WERI-Rb-1 (cell line): ENCODE data around the gene GRHL1.
A peak's percentile ranks its signal among the peaks of the same experiment; 100 is the strongest.

ENCODE experiments used
- DNase-seq: peaks from one replicate; pipeline ENCODE4 v3.0.0-alpha.2; 2020
- H3K27ac ChIP-seq: fragments of 250-450 bp; sonication (Bioruptor Pico); 2 replicates; pipeline ENCODE4 v1.5.1; 2020; ENCODE audit warnings: mild to moderate bottlenecking, moderate library complexity
- H3K27me3 ChIP-seq: fragments of 250-450 bp; sonication (Bioruptor Pico); 2 replicates; pipeline ENCODE4 v1.5.1; 2021; ENCODE audit warnings: mild to moderate bottlenecking, low read depth, moderate library complexity; ENCODE audit not compliant: insufficient read depth, severe bottlenecking
- H3K36me3 ChIP-seq: fragments of 250-450 bp; sonication (Bioruptor Pico); 2 replicates; pipeline ENCODE4 v1.5.1; 2020; ENCODE audit warnings: mild to moderate bottlenecking, moderate library complexity
- H3K4me3 ChIP-seq: 2 replicates; pipeline ENCODE4 v1.5.1; 2011; ENCODE audit warnings: low read depth, mild to moderate bottlenecking, control low read depth, low read length
- H3K9me3 ChIP-seq: fragments of 250-450 bp; sonication (Bioruptor Pico); 2 replicates; pipeline ENCODE4 v1.5.1; 2021; ENCODE audit warnings: mild to moderate bottlenecking, moderate library complexity; ENCODE audit not compliant: severe bottlenecking
- TF ChIP-seq, protein P1 (sequence below): IDR thresholded peaks from 2 replicates; pipeline ENCODE4 v1.5.1; 2011; ENCODE audit warnings: low read depth, mild to moderate bottlenecking, control low read depth, inconsistent platforms, low read length

Gene GRHL1

GRCh38 chr2:10003206-10004125, 52.0 kb downstream of the GRHL1 start:
- Histone ChIP-seq H3K36me3 (peaks cover 47% of the 10 kb centered on the region), H3K27ac (no peak overlapping the region), H3K4me3 (no peak overlapping the region), H3K9me3 (no peaks in the 10 kb centered on the region), H3K27me3 (no peaks in the 10 kb centered on the region)
- DNase-seq, result peak; percentile 3
- TF ChIP-seq, protein P1, sequence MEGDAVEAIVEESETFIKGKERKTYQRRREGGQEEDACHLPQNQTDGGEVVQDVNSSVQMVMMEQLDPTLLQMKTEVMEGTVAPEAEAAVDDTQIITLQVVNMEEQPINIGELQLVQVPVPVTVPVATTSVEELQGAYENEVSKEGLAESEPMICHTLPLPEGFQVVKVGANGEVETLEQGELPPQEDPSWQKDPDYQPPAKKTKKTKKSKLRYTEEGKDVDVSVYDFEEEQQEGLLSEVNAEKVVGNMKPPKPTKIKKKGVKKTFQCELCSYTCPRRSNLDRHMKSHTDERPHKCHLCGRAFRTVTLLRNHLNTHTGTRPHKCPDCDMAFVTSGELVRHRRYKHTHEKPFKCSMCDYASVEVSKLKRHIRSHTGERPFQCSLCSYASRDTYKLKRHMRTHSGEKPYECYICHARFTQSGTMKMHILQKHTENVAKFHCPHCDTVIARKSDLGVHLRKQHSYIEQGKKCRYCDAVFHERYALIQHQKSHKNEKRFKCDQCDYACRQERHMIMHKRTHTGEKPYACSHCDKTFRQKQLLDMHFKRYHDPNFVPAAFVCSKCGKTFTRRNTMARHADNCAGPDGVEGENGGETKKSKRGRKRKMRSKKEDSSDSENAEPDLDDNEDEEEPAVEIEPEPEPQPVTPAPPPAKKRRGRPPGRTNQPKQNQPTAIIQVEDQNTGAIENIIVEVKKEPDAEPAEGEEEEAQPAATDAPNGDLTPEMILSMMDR, result no peak

DNA sequence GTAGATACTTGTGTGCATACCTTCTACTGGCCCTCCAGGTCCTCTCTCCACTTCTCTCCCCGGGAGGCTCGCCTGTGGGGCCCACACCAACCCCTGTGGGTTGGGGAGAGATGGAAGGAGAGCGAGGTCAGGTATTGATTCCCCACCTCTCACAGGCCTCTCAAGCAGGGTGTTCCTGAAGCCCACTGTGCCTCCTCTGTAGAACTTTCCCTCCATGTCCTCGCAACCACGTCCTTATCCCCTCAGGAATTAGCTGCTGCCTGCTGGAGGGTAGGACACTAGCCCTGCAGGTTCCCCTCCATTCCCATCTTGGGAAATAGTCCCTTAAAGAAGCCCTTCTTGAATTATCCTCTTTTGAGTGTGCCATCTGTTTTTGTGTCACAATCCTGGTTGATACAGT, 52.9 kb downstream of the GRHL1 start:
- TF ChIP-seq, protein P1, result no peak
- DNase-seq, result peak; percentile 5
- H3K36me3 ChIP-seq, result peaks cover 40% of the 10 kb centered on the region
- no peaks in the 10 kb centered on the region for H3K27me3 ChIP-seq
- H3K27ac ChIP-seq, result no peak overlapping the region
- no peaks in the 10 kb centered on the region for H3K9me3 ChIP-seq
- H3K4me3 ChIP-seq, result no peak overlapping the region

DNA sequence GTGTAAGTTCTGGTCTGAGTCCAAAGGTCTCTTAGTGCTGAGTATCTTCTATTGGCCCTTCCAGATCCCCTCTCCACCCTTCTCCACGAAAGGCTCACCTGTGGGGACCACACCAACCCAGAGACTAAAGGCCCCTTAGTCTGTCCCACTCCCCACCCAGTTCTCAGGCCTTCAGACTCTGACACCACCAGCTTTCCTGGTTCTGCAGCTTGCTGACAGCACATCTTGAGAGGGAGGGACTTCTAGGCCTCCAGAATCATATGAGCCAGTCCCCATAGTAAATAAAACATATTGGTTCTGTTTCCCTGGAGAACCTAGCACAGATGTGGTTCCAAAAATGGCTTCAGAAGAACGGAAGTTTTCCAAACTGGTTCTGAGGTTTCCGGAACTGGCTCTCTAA, 53.3 kb downstream of the GRHL1 start:
- TF ChIP-seq, protein P1, result no peak
- Histone ChIP-seq H3K36me3 (peaks cover 36% of the 10 kb centered on the region), H3K27ac (no peak overlapping the region), H3K4me3 (no peak overlapping the region), H3K9me3 (no peaks in the 10 kb centered on the region), H3K27me3 (no peaks in the 10 kb centered on the region)
- peak; percentile 2 for DNase-seq

- Histone ChIP-seq H3K36me3 (peaks cover 28% of the 10 kb centered on the region), H3K27me3 (no peaks in the 10 kb centered on the region), H3K4me3 (no peak overlapping the region), H3K27ac (no peak overlapping the region), H3K9me3 (no peaks in the 10 kb centered on the region)
- TF ChIP-seq, protein P1, result no peak
- DNase-seq, result peak; percentile 4
Observed at GRCh38 chr2:10005461-10006235, 54.2 kb downstream of the GRHL1 start.

DNA sequence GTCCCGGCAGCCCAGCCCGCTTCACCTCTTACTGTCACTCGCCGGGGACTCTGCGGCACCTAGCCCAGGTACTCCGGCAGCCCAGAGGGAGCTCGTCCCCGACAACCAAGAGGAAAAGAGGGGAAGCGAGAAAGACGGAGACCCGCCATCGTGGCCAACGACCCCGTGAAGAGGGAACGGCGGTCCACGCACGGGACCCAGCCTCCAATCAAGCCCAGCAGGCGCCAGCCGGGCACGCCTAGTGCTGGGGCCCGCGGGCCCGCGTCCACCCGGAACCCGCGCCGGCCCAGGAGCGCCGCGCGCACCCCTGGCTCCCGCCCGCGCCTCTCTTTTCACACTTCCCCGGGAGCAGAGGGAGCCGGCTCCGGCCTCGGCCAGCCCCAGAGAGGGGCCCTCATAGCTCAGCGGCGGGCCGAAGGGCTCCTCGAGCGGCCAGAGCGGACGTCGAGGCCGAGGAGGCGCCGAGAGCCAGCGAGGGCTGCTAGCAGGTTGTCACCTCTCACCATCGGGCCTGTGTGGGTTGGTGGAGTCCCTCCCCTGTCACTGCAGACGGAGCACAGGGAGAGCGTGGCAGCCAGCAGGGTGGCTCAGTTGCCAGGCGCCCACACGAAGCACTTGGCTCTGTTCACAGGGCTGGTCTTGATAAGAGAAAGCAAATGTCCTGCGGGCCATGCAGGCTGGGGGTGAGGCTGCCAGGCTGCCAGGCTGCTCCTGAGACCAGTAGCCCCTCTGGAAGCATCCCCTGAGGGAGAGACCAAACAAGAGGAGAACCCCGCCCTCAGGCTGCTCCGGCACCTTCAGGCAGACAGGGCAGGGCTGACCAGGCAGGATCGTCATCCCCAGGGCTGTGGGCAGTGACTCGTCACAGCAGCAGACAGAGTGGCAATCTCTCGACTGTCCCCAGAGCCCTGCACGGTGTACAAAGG, 55.0 kb downstream of the GRHL1 start:
- H3K36me3 ChIP-seq, result peaks cover 21% of the 10 kb centered on the region
- DNase-seq, result peak; percentile 16
- H3K27ac ChIP-seq, result peak overlapping the region; percentile 25
- no peaks in the 10 kb centered on the region for H3K27me3 ChIP-seq
- no peak overlapping the region for H3K4me3 ChIP-seq
- no peaks in the 10 kb centered on the region for H3K9me3 ChIP-seq
- TF ChIP-seq, protein P1, result no peak
